ENCODE measurements around the gene MOSPD3. TPM values are rescaled to one million over a fixed set of nuclear protein-coding genes. Genes with fewer than 3 reads are reported as not detected.

Gene MOSPD3
- total and polyA plus RNA-seq, 2 of the 13 experiments (the other 11 are each of a cell fraction or from before 2014, with no cell fraction given), result 7.6 to 8.8 TPM

- TF ChIP-seq ZNF574 (CRISPR knock-in tag; IDR thresholded peaks at IDR 0.05), result 0 out of 2 replicates have a peak, but pooled peaks have one; percentile 17
- TF ChIP-seq PRMT3 (CRISPR knock-in tag; IDR thresholded peaks at IDR 0.05; ENCODE audit: borderline replicate concordance, low read depth), result no peak
- TF ChIP-seq SATB2 (CRISPR knock-in tag; IDR thresholded peaks at IDR 0.05), result no peak
- TF ChIP-seq ZSCAN30 (CRISPR knock-in tag; IDR thresholded peaks at IDR 0.05), result no peak
- TF ChIP-seq HDAC2 (CRISPR knock-in tag; IDR thresholded peaks at IDR 0.05), result no peak
- no peak for TF ChIP-seq ZNF567 (CRISPR knock-in tag; IDR thresholded peaks at IDR 0.05; ENCODE audit: borderline replicate concordance)
- TF ChIP-seq AKNA (CRISPR knock-in tag; IDR thresholded peaks at IDR 0.05; ENCODE audit: borderline replicate concordance), result no peak
- no peak for TF ChIP-seq ZFP36L1 (CRISPR knock-in tag; IDR thresholded peaks at IDR 0.05)
- no peak for TF ChIP-seq ZNF674 (CRISPR knock-in tag; IDR thresholded peaks at IDR 0.05; ENCODE audit: low read depth)
- no peak; the same call in none of the 2 replicates for TF ChIP-seq SP5 (CRISPR knock-in tag; IDR thresholded peaks at IDR 0.05; ENCODE audit: borderline replicate concordance, low read depth)
- no peak for TF ChIP-seq ZNF780A (CRISPR knock-in tag; IDR thresholded peaks at IDR 0.05)
- TF ChIP-seq ZNF260 (CRISPR knock-in tag; IDR thresholded peaks at IDR 0.05; ENCODE audit: borderline replicate concordance, low read depth), result no peak
- TF ChIP-seq NR2F2 (IDR thresholded peaks at IDR 0.05; ENCODE audit: borderline replicate concordance, low read depth), result no peak
- TF ChIP-seq ATF6 (CRISPR knock-in tag; conservative IDR thresholded peaks at IDR 0.05), result no peak
- TF ChIP-seq ZNF839 (CRISPR knock-in tag; IDR thresholded peaks at IDR 0.05; ENCODE audit: borderline replicate concordance), result no peak
- TF ChIP-seq MED13 (CRISPR knock-in tag; IDR thresholded peaks at IDR 0.05), result no peak
- no peak for TF ChIP-seq ZNF737 (CRISPR knock-in tag; IDR thresholded peaks at IDR 0.05; ENCODE audit: borderline replicate concordance)
- TF ChIP-seq ZBTB7B (CRISPR knock-in tag; IDR thresholded peaks at IDR 0.05), result no peak
Observed at GRCh38 chr7:100570954-100571828, 41.1 kb upstream of the MOSPD3 start (continued).
